Ishikawa (cell line): Measurements from ENCODE around the gene ZNF281.

Source experiments
- CEBPB ChIP-seq: IDR thresholded peaks from 2 replicates; pipeline ENCODE4 v1.6.1; 2012
- CREB1 ChIP-seq: IDR thresholded peaks from 2 replicates; pipeline ENCODE4 v1.6.1; 2012; ENCODE audit warnings: low read depth
- EGR1 ChIP-seq: IDR thresholded peaks from 2 replicates; pipeline ENCODE4 v1.6.1; 2012
- EP300 ChIP-seq: IDR thresholded peaks from 2 replicates; pipeline ENCODE4 v1.6.1; 2012; ENCODE audit warnings: borderline replicate concordance
- FOXM1 ChIP-seq: IDR thresholded peaks from 2 replicates; pipeline ENCODE4 v1.6.1; 2012; ENCODE audit warnings: low read depth, borderline replicate concordance
- MAX ChIP-seq: IDR thresholded peaks from 2 replicates; pipeline ENCODE4 v1.6.1; 2012
- NFIC ChIP-seq: IDR thresholded peaks from 2 replicates; pipeline ENCODE4 v1.6.1; 2012
- RAD21 ChIP-seq: IDR thresholded peaks from 2 replicates; pipeline ENCODE4 v1.6.1; 2012; ENCODE audit warnings: low read depth
- REST ChIP-seq: IDR thresholded peaks from 2 replicates; pipeline ENCODE4 v1.6.1; 2012; ENCODE audit warnings: low read depth, mild to moderate bottlenecking
- TAF1 ChIP-seq: IDR thresholded peaks from 2 replicates; pipeline ENCODE4 v1.6.1; 2012; ENCODE audit warnings: low read depth, mild to moderate bottlenecking
- TCF12 ChIP-seq: IDR thresholded peaks from 2 replicates; pipeline ENCODE4 v1.6.1; 2012; ENCODE audit warnings: low read depth
- TEAD4 ChIP-seq: IDR thresholded peaks from 2 replicates; pipeline ENCODE4 v1.6.1; 2012
- USF1 ChIP-seq: IDR thresholded peaks from 2 replicates; pipeline ENCODE4 v1.6.1; 2012
- YY1 ChIP-seq: IDR thresholded peaks from 2 replicates; pipeline ENCODE4 v1.6.1; 2012; ENCODE audit warnings: low read depth
- ZBTB7A ChIP-seq: IDR thresholded peaks from 2 replicates; pipeline ENCODE4 v1.6.1; 2012; ENCODE audit warnings: low read depth

The ZNF281 gene

GRCh38 chr1:200409761-200410565 is at the start of gene ZNF281:
ZNF281 (minus strand) TSS chr1:200410036; CDS start chr1:200409705, 331 bp downstream.
- 0 out of 2 replicates have a peak, but pooled peaks have one; percentile 3 for TF ChIP-seq MAX
- 0 out of 2 replicates have a peak, but pooled peaks have one; percentile 15 for TF ChIP-seq TEAD4
- no peak for TF ChIP-seq CEBPB
- peak; percentile 50; the same call in 1 of the 2 replicates for TF ChIP-seq EP300
- TF ChIP-seq YY1, result no peak; the same call in 1 of the 2 replicates
- TF ChIP-seq NFIC, result no peak
- TF ChIP-seq TAF1, result peak; percentile 81
- no peak for TF ChIP-seq FOXM1
- TF ChIP-seq USF1, result no peak
- no peak; the same call in 1 of the 2 replicates for TF ChIP-seq ZBTB7A
- no peak for TF ChIP-seq REST
- TF ChIP-seq CREB1, result no peak
- TF ChIP-seq EGR1, result peak; percentile 47; the same call in 1 of the 2 replicates
- no peak for TF ChIP-seq RAD21
- TF ChIP-seq TCF12, result 0 out of 2 replicates have a peak, but pooled peaks have one; percentile 12

- no peak for TF ChIP-seq TCF12
- TF ChIP-seq ZBTB7A, result no peak
- TF ChIP-seq CREB1, result no peak
- TF ChIP-seq RAD21, result no peak
- no peak for TF ChIP-seq NFIC
- no peak for TF ChIP-seq FOXM1
- no peak for TF ChIP-seq CEBPB
- TF ChIP-seq USF1, result no peak
- no peak for TF ChIP-seq REST
- TF ChIP-seq MAX, result no peak
Measured at GRCh38 chr1:200458780-200459179, 48.9 kb upstream of the ZNF281 start.

GRCh38 chr1:200457810-200458209 is 48.0 kb upstream of the ZNF281 start:
- TF ChIP-seq REST (no peak), FOXM1 (no peak), NFIC (no peak), USF1 (no peak), CREB1 (no peak), TCF12 (no peak), YY1 (no peak), RAD21 (no peak), TEAD4 (no peak), MAX (no peak), CEBPB (no peak), ZBTB7A (no peak), EGR1 (no peak), EP300 (no peak), TAF1 (no peak)
